GM19351 (cell line): ENCODE results near the gene TPK1.

Source experiments
- ATAC-seq: cut with Tn5 transposase; IDR thresholded peaks from one replicate; pipeline ENCODE4 v1.9.1; 2021; ENCODE audit warnings: mild to moderate bottlenecking, moderate library complexity; ENCODE audit not compliant: unreplicated experiment

Gene TPK1

DNA sequence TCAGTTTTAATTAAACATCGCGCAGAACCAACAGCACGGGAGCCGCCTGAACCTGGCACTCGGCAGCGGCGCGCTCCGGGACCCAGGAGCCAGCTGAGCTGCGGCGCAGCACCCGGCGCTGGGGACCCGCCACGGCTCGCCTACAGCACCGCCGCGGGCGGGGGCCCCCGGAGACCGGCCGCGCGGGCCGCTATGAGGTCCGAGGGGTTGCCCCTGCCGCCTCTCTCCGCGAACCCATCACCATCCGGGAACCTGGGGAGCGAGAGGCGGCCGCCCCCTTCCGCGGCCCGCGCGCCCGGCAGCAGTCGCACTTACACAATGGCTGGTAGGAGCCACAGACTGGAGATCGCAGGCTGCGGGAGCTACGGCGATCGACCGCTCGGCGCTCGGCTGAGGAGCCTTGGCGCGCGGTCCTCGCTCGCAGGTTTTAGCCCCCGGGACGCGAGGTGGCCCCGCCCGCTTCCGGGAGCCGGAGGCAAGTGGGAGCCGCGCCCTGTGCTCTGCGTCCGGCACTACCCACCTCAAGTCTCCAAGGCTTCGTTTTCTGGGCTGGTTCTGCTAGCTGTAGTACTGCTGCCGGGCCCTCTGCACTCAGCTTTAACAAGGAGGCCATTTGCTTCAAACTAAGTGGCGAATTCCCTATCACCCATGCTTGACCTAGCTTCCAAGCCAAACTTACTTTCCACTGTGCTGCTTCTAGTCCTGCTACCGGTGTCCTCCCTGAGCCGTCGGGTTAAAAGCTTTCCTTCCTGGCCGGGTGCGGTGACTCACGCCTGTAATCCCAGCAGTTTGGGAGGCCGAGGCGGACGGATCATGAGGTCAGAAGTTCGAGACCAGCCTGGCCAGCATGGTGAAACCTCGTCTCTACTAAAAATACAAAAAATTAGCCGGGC, at the start of gene TPK1:
TPK1 (minus strand) TSS at position 402 of the 893 bp plus-strand sequence. CDS start 451 bp downstream, outside the sequence.
- peak; percentile 83 for ATAC-seq

DNA sequence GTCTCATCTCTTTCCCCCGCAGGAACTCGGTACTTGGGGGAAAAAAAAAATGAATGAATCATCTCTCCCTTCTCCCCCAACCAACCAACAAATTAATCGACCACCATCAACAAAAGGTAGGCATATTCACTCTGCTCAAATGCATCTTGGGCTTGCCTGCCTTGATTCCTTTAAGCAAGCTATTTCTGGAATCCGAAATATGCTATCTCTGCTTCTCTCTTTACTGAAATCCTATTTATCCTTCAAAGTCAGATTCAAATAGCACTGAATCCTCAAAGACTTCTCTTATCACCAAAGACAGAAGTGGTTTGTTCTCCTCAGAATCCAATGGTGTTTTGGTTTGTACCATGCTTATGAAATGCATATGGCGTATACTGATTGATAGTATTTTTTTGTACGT, 49.6 kb upstream of the TPK1 start:
- ATAC-seq: no peak

DNA sequence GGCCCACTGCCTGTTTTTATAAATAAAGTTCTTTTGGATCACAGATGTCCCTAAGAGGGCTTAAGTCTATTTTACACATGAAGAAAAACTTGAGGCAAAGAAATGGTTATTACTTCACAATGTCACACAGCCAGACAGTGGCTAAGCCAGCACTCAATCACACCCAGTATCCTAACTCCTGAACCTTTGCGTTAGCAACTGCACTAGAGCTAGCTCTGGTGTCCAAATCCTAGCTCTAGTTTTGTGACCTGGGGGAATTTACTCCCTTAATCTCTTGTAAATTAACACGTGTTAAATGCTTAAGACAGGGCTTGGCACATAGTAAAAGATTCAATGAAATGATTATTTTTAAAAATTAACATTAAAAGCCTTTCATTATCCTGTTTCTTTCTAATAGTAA, 49.0 kb upstream of the TPK1 start:
- ATAC-seq: no peak

DNA sequence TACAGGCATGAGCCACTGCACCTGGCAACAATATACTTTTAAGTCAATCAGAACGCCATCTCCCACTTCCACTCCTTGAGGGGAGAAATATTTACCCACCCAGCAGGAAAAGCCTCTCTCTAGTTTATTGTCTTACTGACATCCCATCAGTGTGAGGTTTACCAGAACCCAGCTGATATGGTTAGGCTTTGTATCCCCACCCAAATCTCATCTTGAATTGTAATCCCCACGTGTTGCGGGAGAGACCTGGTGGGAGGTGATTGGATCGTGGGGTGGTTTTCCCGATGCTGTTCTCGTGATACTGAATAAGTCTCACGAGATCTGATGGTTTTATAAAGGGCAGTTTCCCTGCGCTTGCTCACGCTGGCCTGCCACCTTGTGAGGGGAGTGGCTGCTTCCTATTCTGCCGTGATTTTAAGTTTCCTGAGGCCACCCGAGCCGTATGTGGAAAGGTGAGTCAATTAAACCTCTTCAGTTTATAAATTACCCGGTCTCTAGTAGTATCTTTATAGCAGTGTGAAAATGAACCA, 37.5 kb upstream of the TPK1 start:
- ATAC-seq: no peak

DNA sequence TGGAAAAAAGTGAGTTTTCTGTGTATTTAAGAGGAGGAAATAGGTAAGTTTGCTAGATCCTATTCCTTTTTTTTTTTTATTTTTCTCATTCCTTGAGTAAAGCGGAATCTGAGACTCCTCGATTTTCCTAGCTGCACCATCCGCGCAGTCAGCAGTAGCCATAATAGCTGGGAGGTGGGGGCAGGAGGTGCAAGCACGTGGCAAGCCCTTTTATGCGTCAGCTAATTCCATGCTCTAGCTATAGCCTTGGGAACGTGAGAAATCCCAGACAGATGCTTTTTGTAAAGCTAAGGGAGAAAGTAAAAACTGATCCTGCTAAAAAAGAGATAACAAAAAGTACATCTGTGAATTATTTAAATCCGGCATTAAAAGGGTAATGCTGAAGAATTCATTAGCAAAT, 33.2 kb upstream of the TPK1 start:
- no peak for ATAC-seq

DNA sequence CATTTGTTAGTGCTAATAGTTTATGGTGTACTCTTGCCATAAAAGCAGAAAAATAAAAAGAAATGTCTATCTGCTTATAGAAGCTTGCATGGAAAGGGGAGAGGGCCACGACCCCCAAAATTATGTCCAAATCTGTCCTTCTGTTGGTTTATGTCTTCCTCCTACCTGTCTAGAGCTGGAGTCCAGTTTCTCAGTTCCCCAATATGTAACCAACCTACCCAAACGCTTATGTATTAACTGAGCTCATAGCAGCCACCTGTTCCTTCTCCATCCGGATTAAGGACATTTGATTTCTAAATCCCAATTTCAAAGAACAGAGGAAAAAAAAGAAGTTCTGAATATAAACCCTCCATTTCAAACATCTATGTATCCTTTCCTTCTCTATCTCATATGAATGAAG, 30.3 kb upstream of the TPK1 start:
- no peak for ATAC-seq

DNA sequence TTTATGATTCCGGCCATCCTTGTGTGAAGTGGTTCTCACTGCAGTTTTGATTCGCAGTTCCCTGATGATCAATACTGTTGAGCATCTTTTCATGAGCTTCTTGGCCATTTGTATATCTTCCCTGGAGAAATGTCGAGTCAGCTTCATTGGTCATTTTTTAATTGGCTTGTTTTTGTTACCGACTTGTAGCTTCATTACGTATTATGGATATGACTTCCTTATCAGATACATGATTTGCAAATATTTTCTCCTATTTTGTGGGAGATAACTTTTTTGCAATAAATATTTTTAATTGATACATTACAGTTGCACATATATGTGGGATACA, 27.4 kb upstream of the TPK1 start:
- no peak for ATAC-seq

DNA sequence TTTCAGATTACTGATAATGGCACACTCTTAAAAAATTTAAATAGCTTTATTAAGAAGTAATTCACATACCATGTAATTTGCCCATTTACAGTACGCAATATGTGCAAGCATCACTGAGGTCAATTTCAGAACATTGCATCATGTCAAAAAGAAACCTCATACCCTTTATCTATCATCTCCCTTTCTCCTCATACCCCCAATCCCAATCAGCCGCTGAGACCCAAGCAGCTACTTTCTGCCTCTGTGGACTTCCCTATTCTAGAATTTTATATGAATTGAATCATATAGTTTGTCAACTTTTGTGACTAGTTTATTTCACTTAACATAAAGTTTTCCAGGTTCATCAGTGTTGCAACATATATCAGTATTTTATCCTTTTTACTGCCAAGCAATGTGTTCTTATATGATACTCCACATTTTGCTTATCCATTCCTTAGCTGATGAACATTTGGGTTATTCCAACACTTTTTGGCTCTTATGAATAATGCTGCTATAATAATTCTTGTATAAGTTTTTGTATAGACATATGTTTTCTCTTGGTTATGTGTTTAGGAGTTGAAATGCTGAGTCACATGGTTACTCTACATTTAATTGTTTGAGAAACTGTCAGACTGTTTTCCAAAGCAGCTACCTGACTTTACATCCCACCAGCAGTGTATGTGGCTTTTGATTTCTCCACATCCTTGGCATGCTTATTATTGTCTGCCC, 26.9 kb upstream of the TPK1 start:
- ATAC-seq: no peak

DNA sequence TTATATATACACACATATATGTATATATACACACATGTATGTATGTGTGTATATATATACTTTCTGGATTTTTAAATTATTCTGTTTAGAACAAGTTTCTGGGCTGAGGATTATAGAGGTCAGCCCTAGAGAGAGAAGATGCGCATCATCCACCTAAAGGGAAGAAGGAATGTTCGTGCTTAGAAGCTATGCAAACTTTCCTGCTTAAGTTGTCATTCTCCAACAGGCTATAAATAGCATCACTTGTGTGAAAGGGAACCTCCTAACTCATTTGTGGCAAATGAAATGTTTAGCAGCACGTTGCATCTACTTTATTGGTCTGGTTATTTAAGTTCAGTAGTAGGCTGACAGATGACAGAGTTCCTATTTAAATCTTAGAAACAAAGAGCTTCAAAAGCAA, 23.9 kb upstream of the TPK1 start:
- no peak for ATAC-seq

DNA sequence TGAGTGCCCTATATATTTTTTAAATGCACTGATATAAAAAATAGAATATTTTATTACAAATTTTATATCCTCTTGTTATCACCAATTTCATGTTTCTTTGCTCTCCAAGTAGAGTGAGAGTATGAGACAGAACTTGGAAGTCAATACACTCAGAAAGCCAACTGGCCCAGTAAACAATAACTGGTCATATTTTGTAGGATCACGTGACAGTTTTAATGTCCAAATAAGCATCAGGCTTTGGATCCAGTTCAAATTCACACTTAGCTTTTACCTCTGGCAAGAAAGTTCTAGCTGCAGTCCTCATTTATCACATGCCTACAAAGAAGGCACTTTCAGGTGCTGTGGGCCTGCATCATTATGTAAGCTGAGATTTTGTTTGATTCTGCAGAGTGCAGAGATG, 21.6 kb upstream of the TPK1 start:
- no peak for ATAC-seq

DNA sequence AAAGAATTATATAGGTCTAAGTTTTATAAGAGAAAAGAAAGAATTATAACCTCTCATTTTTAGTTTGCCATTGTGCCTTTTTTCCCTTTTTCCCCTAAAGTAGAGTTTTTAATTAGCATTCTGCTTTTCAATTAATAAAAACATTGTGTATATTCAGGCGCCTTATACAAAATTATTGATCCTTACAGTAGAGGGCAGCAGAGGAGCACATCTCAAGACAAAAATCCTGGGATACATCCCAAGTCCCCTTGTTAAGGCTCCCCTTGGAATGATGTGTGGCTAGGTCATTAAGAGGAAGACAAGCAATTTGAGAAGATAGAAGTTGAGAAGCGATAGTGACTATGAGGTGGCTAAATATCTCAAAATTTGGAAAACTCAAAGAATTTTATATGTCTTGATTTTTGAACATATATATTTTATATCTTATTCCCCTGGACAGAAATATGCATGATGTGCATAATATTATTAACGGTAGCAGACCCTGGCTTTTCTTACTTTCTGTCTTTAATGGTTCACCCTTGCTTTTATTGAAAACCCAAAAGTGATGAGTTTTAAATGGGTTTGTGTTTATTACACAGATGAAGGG, 19.1 kb upstream of the TPK1 start:
- ATAC-seq: no peak

DNA sequence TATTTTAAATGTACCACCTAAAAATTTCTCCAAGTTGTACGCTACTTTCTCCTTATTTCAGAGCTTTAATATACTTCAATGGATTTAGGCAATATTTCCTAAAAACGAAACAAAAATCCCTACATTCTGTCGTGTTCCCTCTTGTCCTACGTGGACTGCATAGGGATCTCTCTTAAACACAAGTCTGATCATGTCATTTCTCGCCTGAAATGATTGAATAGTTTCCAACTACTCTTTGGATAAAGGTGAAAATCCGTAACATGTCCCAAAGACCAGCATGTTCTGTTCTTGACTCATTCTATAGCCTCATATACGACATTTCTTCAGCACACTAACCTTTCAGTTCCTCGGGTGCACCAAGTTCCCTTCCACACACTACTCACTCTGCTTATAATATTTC, 17.7 kb upstream of the TPK1 start:
- ATAC-seq: no peak

DNA sequence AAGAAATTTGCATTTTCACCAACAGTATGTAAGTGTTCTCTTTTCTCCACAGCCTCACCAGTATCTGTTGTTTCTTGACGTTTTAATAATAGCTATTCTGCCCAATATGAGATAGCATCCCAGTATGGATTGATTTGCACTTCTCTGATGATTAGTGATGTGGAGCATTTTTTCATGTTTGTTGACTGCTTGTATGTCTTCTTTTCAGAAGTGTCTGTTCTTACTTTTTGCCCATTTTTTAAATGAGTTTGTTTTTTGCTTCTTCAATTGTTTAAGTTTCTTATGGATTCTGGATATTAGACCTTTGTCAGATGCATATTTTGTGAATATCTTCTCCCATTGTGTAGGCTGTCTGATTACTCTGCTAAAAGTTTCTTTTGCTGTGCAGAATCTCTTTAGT, 12.2 kb upstream of the TPK1 start:
- no peak for ATAC-seq

DNA sequence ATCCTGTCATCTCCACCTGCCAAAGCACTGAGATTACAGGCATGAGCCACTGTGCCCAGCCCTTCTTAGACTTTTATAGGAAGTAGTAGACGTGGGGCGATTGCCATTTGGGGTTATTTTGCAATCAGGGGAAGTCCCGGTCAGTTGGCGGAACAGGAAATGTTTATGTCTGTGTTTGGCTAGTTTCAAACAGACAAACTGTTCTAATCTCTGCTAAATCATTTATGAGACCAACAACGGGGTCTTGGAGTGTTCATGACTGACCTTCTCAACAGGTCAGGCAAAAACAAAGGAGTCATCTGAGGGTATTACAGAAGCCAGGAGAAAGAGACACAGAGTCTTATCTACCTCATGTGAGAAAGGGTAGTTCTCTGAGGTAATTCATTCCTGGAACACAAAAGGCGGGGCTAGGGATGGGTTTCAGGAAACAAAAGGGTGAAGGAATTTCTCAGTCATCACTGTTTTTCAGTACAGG, 6.6 kb upstream of the TPK1 start:
- ATAC-seq: peak; percentile 92

DNA sequence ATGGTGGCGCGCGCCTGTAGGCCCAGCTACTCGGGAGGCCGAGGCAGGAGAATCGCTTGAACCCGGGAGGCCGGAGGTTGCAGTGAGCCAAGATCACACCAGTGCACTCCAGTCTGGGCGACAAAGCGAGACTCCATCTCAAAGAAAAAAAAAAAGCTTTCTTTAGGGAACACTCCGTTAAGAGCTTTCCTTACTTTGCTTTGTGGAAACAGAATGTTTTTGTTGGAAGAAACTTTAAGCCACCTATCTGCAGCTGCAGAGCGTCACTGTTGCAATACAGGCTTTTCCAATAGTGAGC, 641 bp upstream of the TPK1 start:
- ATAC-seq: no peak

DNA sequence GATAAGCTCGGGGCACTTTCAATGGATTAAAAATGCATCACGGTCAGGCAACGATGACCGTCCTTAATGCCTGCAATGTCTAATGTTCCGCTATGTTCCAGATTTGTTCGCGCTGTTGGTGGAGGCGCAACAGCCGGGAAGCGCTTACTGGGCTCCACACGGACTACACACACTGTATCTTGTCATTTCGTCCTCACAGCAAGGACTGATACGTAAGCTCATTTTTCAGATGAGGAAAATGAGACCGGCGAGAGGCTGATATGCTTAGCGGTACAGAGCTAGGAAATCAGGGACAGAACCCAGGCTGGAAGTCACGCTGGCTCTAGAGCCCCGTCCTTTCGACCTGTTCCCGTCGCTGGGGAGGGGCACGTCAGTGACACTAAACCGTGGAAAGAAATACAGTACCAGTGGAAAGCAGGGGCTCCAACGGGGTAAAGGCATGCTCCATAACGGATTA, 670 bp downstream of the TPK1 start:
- peak; percentile 35 for ATAC-seq

DNA sequence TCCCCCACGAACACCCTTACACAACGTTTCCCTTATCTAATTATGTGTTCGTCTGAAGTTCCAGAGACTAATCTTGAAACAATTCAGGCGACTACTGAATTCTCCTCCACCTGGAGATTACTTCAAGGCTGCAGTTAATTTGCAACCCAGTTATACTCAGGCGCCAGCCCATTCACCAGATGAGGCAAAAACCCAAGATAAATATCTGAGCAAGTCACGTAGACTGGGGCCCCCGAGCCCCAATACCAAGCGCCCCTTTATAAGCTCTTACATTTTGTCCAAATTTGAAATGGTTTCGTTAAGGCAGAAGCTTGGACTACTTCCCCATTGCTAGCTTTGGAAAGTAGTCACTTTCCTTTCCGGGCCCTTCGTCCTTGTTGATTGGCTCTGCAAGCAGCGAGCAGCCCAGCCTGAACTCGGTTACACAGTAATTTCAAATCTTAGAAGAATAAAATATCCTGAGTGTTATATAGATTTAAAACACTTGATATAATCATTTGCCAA, 1.2 kb downstream of the TPK1 start:
- peak; percentile 27 for ATAC-seq

DNA sequence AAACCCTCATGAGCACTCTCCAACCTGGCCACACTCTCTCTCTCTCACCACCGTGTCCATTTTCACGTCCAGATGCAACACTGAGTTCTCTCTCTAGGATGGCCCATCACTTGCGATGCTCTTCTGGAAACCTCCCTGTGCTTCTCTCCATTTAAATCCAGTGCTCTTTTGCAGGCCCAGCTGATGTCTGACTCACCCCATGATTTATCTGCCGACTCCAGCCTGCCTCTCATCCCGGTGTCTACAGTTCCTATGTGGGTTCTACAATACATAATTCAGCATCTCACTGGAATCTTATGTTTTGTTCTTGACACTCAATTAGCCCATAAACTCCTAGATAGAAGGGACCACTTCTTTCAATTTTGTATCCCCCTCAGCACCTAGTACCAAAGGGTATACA, 5.0 kb downstream of the TPK1 start:
- ATAC-seq: no peak

DNA sequence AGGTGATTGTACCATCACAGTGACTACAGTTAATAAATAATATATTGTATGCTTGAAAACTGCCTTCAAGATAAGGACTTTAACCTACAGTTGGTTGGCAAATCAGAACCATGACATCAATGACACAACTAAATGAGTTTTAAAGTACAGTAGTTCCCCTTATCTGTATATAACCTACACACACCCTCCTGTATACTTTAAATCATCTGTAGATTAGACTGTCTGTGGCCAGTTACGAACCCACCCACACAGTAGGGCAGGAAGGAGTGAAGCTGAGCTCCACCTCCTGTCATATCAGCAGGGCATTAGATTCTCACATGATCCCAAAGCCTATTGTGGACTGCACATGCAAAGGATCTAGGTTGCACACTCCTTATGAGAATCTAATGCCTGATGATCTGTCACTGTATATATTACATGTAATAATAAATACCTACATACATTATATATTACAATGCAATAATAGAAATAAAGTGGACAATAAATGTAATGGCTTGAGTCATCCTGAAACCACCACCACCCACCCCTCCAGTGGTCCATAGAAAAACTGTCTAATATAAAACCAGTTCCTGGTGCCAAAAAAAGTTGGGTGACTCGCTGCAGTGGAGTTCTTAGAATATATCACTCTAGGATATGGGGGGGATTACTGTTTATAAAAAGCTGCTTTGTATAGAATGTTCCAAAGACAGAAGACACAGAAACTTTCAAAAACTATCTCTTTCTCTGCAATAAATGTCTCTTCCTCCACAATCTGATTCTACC, 5.6 kb downstream of the TPK1 start:
- peak; percentile 23 for ATAC-seq

DNA sequence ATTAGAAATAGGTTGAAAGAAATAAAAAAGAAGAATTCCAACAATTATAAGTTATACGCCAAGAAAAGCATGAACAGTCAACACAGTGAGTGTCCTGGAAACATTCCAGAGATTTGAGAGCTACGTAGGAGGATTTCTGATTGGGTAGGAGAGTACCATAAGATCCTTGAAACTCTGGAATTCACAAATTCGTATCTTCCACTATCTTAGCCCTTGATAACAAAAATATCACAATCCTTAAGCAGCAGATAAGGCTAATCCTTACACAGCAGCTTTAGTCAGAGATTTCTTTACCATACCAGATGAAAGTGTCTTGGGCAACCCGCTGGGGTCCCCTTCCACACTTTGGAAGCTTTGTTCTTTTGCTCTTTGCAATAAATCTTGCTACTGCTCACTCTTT, 8.2 kb downstream of the TPK1 start:
- ATAC-seq: no peak

DNA sequence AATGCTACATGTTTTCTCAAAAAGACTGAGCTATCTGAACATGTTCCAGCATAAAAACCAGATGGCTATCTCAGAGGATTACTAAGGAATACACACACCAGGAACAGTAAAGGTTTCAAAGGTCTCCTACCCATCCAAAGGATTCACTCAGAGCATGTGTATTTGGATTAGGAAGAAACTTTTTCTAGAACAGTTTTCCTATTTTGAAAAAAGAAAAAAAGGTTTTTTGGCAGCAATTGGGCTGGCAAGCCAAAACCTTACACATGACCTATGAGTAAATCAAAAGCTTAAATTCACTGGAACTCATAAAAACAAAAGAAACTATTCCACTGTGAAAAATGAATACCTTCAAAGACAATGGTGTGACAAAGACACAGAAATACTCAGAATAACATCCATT, 9.6 kb downstream of the TPK1 start:
- ATAC-seq: no peak
